GM18873 (cell line): ENCODE data around the gene BCL7A.
"Not testable (repeated sequence)": the region's sequence is repeated elsewhere in the genome, so short reads cannot be mapped to it uniquely, and the experiment has no call there.

ENCODE experiments used
- ATAC-seq: cut with Tn5 transposase; IDR thresholded peaks from one replicate; pipeline ENCODE4 v1.9.1; 2021; ENCODE audit warnings: mild to moderate bottlenecking, moderate library complexity, moderate number of reproducible peaks; ENCODE audit not compliant: unreplicated experiment, low FRiP score

Gene BCL7A

GRCh38 chr12:122021822-122022392 lies at the start of gene BCL7A:
TSS of gene BCL7A (plus strand) at chr12:122021884. CDS start at chr12:122022092, 208 bp downstream.
- no peak for ATAC-seq

- no peak for ATAC-seq
Observed at GRCh38 chr12:121974026-121974985, 47.4 kb upstream of the BCL7A start.

DNA sequence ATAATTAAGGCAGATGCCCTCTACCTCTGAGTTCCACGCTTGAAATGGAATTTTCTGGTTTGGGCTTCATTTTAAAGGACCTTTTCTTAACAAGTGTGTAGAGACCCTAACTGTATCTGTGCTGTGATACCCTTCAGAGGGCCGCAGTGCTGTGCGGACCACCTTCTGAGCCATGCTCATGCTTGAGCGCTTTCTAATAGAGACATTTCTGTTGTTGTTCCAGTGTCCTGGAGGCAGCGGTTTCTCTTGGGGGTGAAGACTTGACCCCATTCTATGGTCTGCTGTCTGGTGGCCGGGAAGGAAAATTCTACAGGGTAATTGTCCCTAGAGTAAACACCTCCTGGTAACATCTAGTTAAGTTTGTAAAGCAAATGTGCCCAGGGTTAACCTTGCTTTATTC lies 46.7 kb upstream of the BCL7A start:
- no peak for ATAC-seq

- ATAC-seq: no peak
Observed at GRCh38 chr12:121976950-121977349, 44.7 kb upstream of the BCL7A start.

DNA sequence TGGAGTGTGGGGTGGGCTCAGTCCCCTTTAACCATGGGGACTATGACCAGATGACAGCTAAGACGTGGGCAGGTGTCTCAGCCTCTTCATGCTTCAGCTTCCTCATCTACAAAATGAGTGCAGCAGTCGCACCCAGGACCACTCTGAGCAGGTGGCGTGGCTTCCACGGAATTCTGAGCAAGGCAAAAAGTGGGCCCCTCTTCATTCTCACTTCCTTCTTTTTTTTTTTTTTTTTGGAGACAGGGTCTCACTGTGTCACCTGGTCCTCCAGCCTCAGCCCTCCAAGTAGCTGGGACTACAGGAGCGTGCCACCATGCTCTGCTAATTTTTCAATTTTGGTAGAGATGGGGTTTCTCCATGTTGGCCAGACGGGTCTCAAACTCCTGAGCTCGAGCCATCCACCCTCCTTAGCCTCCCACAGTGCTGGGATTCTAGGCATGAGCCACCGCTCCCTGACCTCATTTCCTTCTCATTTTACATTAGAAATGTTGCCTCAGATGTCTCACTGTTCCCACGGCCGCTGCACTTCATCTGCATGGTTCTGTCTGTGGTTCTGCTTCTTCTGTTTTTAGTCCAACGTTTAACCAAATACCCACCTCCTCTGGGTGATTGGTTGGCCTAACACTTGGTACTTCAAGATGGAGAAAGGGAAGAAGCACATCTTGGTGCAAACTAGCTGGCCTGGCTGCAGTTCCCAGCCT lies 41.3 kb upstream of the BCL7A start:
- ATAC-seq: no peak

GRCh38 chr12:121980892-121981272 lies 40.8 kb upstream of the BCL7A start:
- ATAC-seq: no peak

GRCh38 chr12:121981456-121981855 lies 40.2 kb upstream of the BCL7A start:
- no peak for ATAC-seq

GRCh38 chr12:121982950-121983349 lies 38.7 kb upstream of the BCL7A start:
- ATAC-seq: no peak

- ATAC-seq: no peak
Observed at GRCh38 chr12:121983536-121984210, 38.0 kb upstream of the BCL7A start.

- no peak for ATAC-seq
Observed at GRCh38 chr12:121986489-121987245, 35.0 kb upstream of the BCL7A start.

DNA sequence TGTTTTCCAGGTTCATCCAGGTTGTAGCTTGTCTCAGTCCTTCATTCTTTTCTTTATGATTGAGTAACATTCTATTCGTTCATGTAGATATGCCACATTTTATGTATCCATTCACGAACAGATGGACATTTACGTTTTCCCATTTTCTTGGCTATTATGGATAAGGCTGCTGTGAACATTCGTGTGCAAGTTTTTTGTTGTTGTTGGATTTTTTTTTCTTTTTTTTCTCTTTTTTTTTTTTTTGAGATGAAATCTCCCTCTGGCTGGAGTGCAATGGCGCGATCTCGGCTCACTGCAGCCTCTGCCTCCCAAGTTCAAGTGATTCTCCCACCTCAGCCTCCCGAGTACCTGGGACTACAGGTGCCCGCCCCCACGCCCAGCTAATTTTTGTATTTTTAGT lies 33.2 kb upstream of the BCL7A start:
- ATAC-seq: not testable (repeated sequence)

DNA sequence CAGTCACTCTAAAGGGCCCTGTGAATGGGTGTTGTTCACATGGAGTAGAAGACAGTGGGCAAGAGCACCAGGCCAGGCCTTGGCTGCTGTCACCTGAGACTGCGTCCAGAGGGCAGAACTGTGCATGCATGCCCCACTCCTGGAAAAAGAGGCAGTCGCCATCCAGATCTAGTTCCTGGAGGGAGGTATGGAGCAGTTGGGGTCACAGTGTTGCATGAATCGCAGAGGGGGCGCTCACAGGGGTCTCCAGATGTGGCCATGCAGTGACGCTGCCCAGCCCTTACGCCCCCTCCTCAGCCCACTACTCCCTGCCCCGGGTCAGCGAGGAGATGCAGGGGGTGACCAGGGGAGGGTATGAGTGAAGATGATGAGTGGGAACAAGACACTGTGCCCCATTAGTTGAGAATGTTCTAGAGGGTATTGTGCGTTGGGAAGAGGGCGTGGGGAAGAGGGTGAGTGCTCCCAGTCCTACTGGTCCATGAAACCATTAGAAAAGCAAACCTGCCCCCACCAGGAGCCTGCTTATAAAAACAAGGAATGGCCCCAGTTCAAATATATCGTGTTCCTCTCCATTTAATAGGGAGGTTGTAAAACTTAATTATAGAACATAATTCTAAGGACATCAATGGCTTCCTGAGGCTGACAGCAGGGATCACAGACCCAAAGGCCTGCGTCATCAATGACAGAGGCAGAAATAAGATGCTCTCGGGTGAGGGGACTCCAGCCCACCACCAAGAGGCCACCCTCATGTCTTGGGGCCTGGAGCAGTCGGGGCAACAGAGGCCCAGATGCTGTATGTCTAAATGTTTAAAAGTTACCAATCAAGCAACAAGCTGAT lies 32.2 kb upstream of the BCL7A start:
- no peak for ATAC-seq

- no peak for ATAC-seq
Observed at GRCh38 chr12:121990114-121990647, 31.5 kb upstream of the BCL7A start.

DNA sequence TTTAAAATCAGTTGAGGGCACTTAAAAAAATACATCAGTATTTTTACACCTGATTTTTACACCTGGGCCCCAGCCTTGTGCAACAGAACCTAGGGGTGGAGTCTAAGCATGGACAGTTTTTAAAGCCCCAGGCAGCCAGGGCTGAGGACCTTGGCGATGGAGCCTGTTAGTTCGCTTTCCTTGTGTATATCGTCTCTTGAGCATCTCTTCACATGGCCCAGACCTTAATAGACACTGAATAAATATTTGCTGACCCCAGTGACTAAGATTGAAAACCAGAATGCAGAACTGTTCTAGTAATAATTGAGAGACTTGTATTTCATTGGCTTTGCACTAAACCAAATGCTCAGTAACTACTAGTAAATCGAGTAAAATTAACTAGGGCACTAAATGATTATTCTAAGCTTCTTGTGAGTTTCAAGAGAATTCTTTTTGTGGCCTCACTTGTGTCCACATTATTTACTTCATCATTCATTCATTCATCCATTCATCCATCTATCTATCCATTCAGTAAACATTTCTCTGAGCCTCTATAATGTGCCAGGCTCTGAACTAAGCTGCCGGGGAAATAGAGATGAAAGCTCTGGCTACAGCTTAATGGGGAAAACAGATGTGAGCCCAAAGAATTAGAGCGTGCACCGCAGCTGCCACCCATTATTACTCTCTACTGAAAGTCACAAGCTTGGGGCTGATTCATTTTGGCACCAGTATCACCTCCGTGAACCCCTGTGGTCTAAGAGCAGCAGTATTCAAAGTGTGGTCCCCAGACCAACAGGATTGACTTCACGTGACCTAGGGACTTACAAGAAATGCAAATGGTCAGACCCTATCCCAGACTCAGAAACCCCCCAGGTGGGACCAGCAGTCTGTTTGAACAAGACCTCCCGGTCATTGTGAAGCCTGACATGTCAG lies 30.7 kb upstream of the BCL7A start:
- peak; percentile 68 for ATAC-seq

GRCh38 chr12:121992059-121992879 lies 29.4 kb upstream of the BCL7A start:
- ATAC-seq: peak; percentile 65

GRCh38 chr12:121996050-121996944 lies 25.4 kb upstream of the BCL7A start:
- ATAC-seq: no peak
